ENCODE measurements around the gene PERM1.

Gene PERM1

GRCh38 chr1:984476-984814 lies 2.6 kb upstream of the PERM1 start:
- TF ChIP-seq CTCF (IDR thresholded peaks at IDR 0.05; ENCODE audit: low read depth, low read length), result no peak

GRCh38 chr1:983798-984475 lies 2.0 kb upstream of the PERM1 start:
- no peak for DNase-seq (ENCODE audit: low read depth in 2 of 2)
- H3K4me3 ChIP-seq (replicated peaks in 1 of 2; ENCODE audit: low read depth in 2 of 2, low read length in 2 of 2), result no peak overlapping the region
- TF ChIP-seq CTCF (IDR thresholded peaks at IDR 0.05; ENCODE audit: low read depth, low read length), result peak; percentile 83

More at GRCh38 chr1:984476-984814, 2.6 kb upstream of the PERM1 start:
- DNase-seq (ENCODE audit: low read depth in 2 of 2), result no peak
- H3K4me3 ChIP-seq (replicated peaks in 1 of 2; ENCODE audit: low read depth in 2 of 2, low read length in 2 of 2), result no peak overlapping the region

GRCh38 chr1:982765-983436 lies 1.0 kb upstream of the PERM1 start:
- no peak for DNase-seq (ENCODE audit: low read depth in 2 of 2)
- TF ChIP-seq CTCF (IDR thresholded peaks at IDR 0.05; ENCODE audit: low read depth, low read length), result no peak
- H3K4me3 ChIP-seq (replicated peaks in 1 of 2; ENCODE audit: low read depth in 2 of 2, low read length in 2 of 2), result no peak overlapping the region

- H3K4me3 ChIP-seq (replicated peaks in 1 of 2; ENCODE audit: low read depth in 2 of 2, low read length in 2 of 2), result no peak overlapping the region
- DNase-seq (ENCODE audit: low read depth in 2 of 2), result no peak
- no peak for TF ChIP-seq CTCF (IDR thresholded peaks at IDR 0.05; ENCODE audit: low read depth, low read length)
Observed at GRCh38 chr1:981491-981954, 370 bp downstream of the PERM1 start.

GRCh38 chr1:980602-981395 lies 1.1 kb downstream of the PERM1 start:
- H3K4me3 ChIP-seq (replicated peaks in 1 of 2; ENCODE audit: low read depth in 2 of 2, low read length in 2 of 2), result peak overlapping the region in 1 of 2 donors; percentile 7
- no peak for DNase-seq (ENCODE audit: low read depth in 2 of 2)
- no peak for TF ChIP-seq CTCF (IDR thresholded peaks at IDR 0.05; ENCODE audit: low read depth, low read length)

GRCh38 chr1:980137-980571 lies 1.7 kb downstream of the PERM1 start:
- no peak for DNase-seq (ENCODE audit: low read depth in 2 of 2)
- no peak for TF ChIP-seq CTCF (IDR thresholded peaks at IDR 0.05; ENCODE audit: low read depth, low read length)
- H3K4me3 ChIP-seq (replicated peaks in 1 of 2; ENCODE audit: low read depth in 2 of 2, low read length in 2 of 2), result peak overlapping the region in 1 of 2 donors; percentile 7

All from cardiac fibroblast (primary cell).